Fibroblast of lung (primary cell): ENCODE data around the gene PRUNE2. TPM values are rescaled to one million over a fixed set of nuclear protein-coding genes. Genes with fewer than 3 reads are reported as not detected.
A peak's percentile ranks its signal among the peaks of the same experiment; 100 is the strongest.

ENCODE experiments used
- DNase-seq, 2 donors: peaks; one replicate each; pipeline versions ENCODE4 v3.0.0 to v3.0.0-alpha.2; 2010; ENCODE audit warnings: low read depth in 2 of 2
- H2AFZ ChIP-seq: 2 replicates; pipeline ENCODE4 v1.5.1; 2012; ENCODE audit warnings: low read length, control low read depth, inconsistent platforms
- H3K27ac ChIP-seq: 2 replicates; pipeline ENCODE4 v1.5.1; 2011; ENCODE audit warnings: low read length, control low read depth; ENCODE audit not compliant: insufficient read depth
- H3K27me3 ChIP-seq: 2 replicates; pipeline ENCODE4 v1.5.1; 2011; ENCODE audit warnings: mild to moderate bottlenecking, low read length; ENCODE audit not compliant: control insufficient read depth, insufficient read depth
- H3K36me3 ChIP-seq: 2 replicates; pipeline ENCODE4 v1.5.1; 2011; ENCODE audit warnings: low read length; ENCODE audit not compliant: control insufficient read depth, insufficient read depth
- H3K4me1 ChIP-seq: 2 replicates; pipeline ENCODE4 v1.5.1; 2011; ENCODE audit warnings: low read length; ENCODE audit not compliant: control insufficient read depth, insufficient read depth; ENCODE audit errors: extremely low read depth
- H3K4me2 ChIP-seq: 2 replicates; pipeline ENCODE4 v1.5.1; 2011; ENCODE audit warnings: low read length, control low read depth; ENCODE audit not compliant: insufficient read depth; ENCODE audit errors: extremely low read depth
- H3K4me3 ChIP-seq, 4 experiments: fragments of 200-600 bp in 1 of 4; sonication (generic) in 1 of 4; replicated peaks in 1 of 4; 2 replicates each; pipeline ENCODE4 v1.5.1; 2011 to 2016; ENCODE audit warnings: low read length in 4 of 4, low read depth in 3 of 4, mild to moderate bottlenecking in 3 of 4, control low read depth in 2 of 4, inconsistent platforms in 1 of 4, mixed read lengths in 1 of 4; ENCODE audit not compliant: insufficient read depth in 1 of 4; ENCODE audit errors: control extremely low read depth in 1 of 4
- H3K79me2 ChIP-seq: 2 replicates; pipeline ENCODE4 v1.5.1; 2012; ENCODE audit warnings: mild to moderate bottlenecking, low read length, inconsistent platforms; ENCODE audit not compliant: control insufficient read depth, insufficient read depth
- H3K9ac ChIP-seq: 2 replicates; pipeline ENCODE4 v1.5.1; 2011; ENCODE audit warnings: mild to moderate bottlenecking, low read length, control low read depth; ENCODE audit not compliant: insufficient read depth
- H3K9me3 ChIP-seq: 2 replicates; pipeline ENCODE4 v1.5.1; 2012; ENCODE audit warnings: low read depth, low read length; ENCODE audit not compliant: control insufficient read depth, insufficient read depth
- H4K20me1 ChIP-seq: 2 replicates; pipeline ENCODE4 v1.5.1; 2011; ENCODE audit warnings: low read length; ENCODE audit not compliant: control insufficient read depth, insufficient read depth; ENCODE audit errors: extremely low read depth
- CTCF ChIP-seq, 2 donors: IDR thresholded peaks in 1 of 2; conservative IDR thresholded peaks in 1 of 2; 1 replicate in 1 of 2; 2 replicates in 1 of 2; pipeline ENCODE4 v1.5.1; 2011 to 2012; ENCODE audit warnings: low read length in 2 of 2, control low read depth in 1 of 2, inconsistent platforms in 1 of 2, low read depth in 1 of 2, mild to moderate bottlenecking in 1 of 2
- EZH2 ChIP-seq: IDR thresholded peaks from 2 replicates; pipeline ENCODE4 v1.5.1; 2012; ENCODE audit warnings: low read length, control low read depth, mild to moderate bottlenecking; ENCODE audit errors: missing control alignments
- polyA plus RNA-seq, 2 donors: library from polyadenylated mRNA; depleted of rRNA in 1 of 2; stranded (reverse) in 1 of 2; unstranded in 1 of 2; fragments of >200 nt; gene quantifications; 2 replicates each; pipeline ENCODE4 v1.2.1, GENCODE V29; 2011 to 2012; ENCODE audit warnings: missing spikeins in 1 of 2
- total RNA-seq: library from RNA; depleted of rRNA; stranded (reverse); fragments of >200 nt; gene quantifications from 2 replicates; pipeline ENCODE4 v1.2.1, GENCODE V29; 2014

PRUNE2 gene
- total and polyA plus RNA-seq, 2 donors (not counting 1 experiment from before 2014, with no cell fraction given), result 5.4 to 95.6 TPM

GRCh38 chr9:76603931-76604570 is 301.9 kb downstream of the PRUNE2 start:
- Histone ChIP-seq H3K79me2 (no peaks in the 10 kb centered on the region), H4K20me1 (no peaks in the 10 kb centered on the region), H3K9me3 (no peaks in the 10 kb centered on the region), H3K4me2 (no peak overlapping the region), H3K4me3 (no peak overlapping the region), H3K27me3 (no peaks in the 10 kb centered on the region), H3K9ac (peak overlapping the region; percentile 2), H3K36me3 (no peaks in the 10 kb centered on the region), H2AFZ (no peak overlapping the region), H3K4me1 (no peaks in the 10 kb centered on the region), H3K27ac (no peak overlapping the region)
- TF ChIP-seq CTCF (conservative IDR thresholded peaks at IDR 0.05 in 1 of 2, IDR thresholded peaks at IDR 0.05 in 1 of 2; ENCODE audit: low read depth in 1 of 2, low read length in 2 of 2) (no peak), EZH2 (no peak)
- no peak for DNase-seq

- no peaks in the 10 kb centered on the region for H3K79me2 ChIP-seq
- no peak overlapping the region for H3K27ac ChIP-seq
- TF ChIP-seq EZH2, result no peak
- no peak for TF ChIP-seq CTCF (conservative IDR thresholded peaks at IDR 0.05 in 1 of 2, IDR thresholded peaks at IDR 0.05 in 1 of 2; ENCODE audit: low read depth in 1 of 2, low read length in 2 of 2)
- no peaks in the 10 kb centered on the region for H3K4me1 ChIP-seq
- no peak overlapping the region for H3K9ac ChIP-seq
- no peak overlapping the region for H2AFZ ChIP-seq
- no peaks in the 10 kb centered on the region for H3K9me3 ChIP-seq
- H3K4me3 ChIP-seq, result no peak overlapping the region
- H3K27me3 ChIP-seq, result no peaks in the 10 kb centered on the region
- H3K4me2 ChIP-seq, result no peak overlapping the region
- no peaks in the 10 kb centered on the region for H4K20me1 ChIP-seq
- DNase-seq, result peak; percentile 76 to 86
- H3K36me3 ChIP-seq, result no peaks in the 10 kb centered on the region
Observed at GRCh38 chr9:76603448-76603895, 302.4 kb downstream of the PRUNE2 start.

- Histone ChIP-seq H3K36me3 (no peaks in the 10 kb centered on the region), H3K4me2 (no peak overlapping the region), H3K9ac (no peak overlapping the region), H4K20me1 (no peaks in the 10 kb centered on the region), H3K79me2 (no peaks in the 10 kb centered on the region), H3K27me3 (no peaks in the 10 kb centered on the region), H2AFZ (no peak overlapping the region), H3K9me3 (no peaks in the 10 kb centered on the region), H3K4me1 (no peaks in the 10 kb centered on the region), H3K4me3 (no peak overlapping the region), H3K27ac (no peak overlapping the region)
- no peak for DNase-seq
- no peak for TF ChIP-seq EZH2
- no peak for TF ChIP-seq CTCF (conservative IDR thresholded peaks at IDR 0.05 in 1 of 2, IDR thresholded peaks at IDR 0.05 in 1 of 2; ENCODE audit: low read depth in 1 of 2, low read length in 2 of 2)
Observed at GRCh38 chr9:76602199-76602598, 303.7 kb downstream of the PRUNE2 start.
